Esophagus muscularis mucosa (tissue), 4 donors: ENCODE measurements around the gene MYMX. TPM values are rescaled to one million over a fixed set of nuclear protein-coding genes. Genes with fewer than 3 reads are reported as not detected.
A peak's percentile ranks its signal among the peaks of the same experiment; 100 is the strongest.

Experiments used
- DNase-seq: peaks from one replicate; pipeline ENCODE4 v3.0.0-alpha.2; 2017; ENCODE audit errors: extremely low spot score
- H3K27ac ChIP-seq, 4 donors: fragments of 200-600 bp; sonication (generic); replicated peaks in 1 of 4; 1 replicate in 3 of 4; 2 replicates in 1 of 4; pipeline ENCODE4 v1.5.1; 2016 to 2019; ENCODE audit warnings: mild to moderate bottlenecking in 1 of 4
- H3K27me3 ChIP-seq, 4 donors: fragments of 200-600 bp; sonication (generic); one replicate each; pipeline versions ENCODE4 v1.5.1 to v1.6.0; 2016 to 2019
- H3K36me3 ChIP-seq, 4 donors: fragments of 200-600 bp; sonication (generic); one replicate each; pipeline ENCODE4 v1.5.1; 2016 to 2019
- H3K4me1 ChIP-seq, 4 donors: fragments of 200-600 bp; sonication (generic); one replicate each; pipeline ENCODE4 v1.5.1; 2016 to 2019
- H3K4me3 ChIP-seq, 4 donors: fragments of 200-600 bp; sonication (generic); 1 replicate in 2 of 4; 2 replicates in 2 of 4; pipeline ENCODE4 v1.5.1; 2016 to 2019; ENCODE audit warnings: mild to moderate bottlenecking in 4 of 4, moderate library complexity in 1 of 4
- H3K9me3 ChIP-seq, 4 donors: fragments of 200-600 bp; sonication (generic); 1 replicate in 3 of 4; 2 replicates in 1 of 4; pipeline ENCODE4 v1.5.1; 2016 to 2019
- EP300 ChIP-seq: sonication (generic); formaldehyde crosslinking; IDR thresholded peaks from one replicate; pipeline ENCODE4 v1.6.1; 2017; ENCODE audit warnings: antibody characterized with exemption
- POLR2A ChIP-seq: fragments of 450-650 bp; IDR thresholded peaks from one replicate; pipeline ENCODE4 v1.6.1; 2017; ENCODE audit warnings: antibody characterized with exemption, moderate library complexity, mild to moderate bottlenecking, low read depth
- POLR2AphosphoS5 ChIP-seq, 2 donors: sonication (generic); formaldehyde crosslinking; IDR thresholded peaks; one replicate each; pipeline ENCODE4 v1.6.1; 2017; ENCODE audit warnings: antibody characterized with exemption in 2 of 2
- WGBS: methylation state at CpG from one replicate; pipeline ENCODE4 v1.1.5; 2018; 5-methylcytosine and 5-hydroxymethylcytosine counted together
- intact Hi-C: fragments of 100-400 bp; cut with DNase I; formaldehyde crosslinking; loops from one replicate; pipeline ENCODE4 v1.15.1; 2023
- total RNA-seq, 4 donors: library from RNA; depleted of rRNA; stranded (reverse); fragments of >200 nt; gene quantifications; one replicate each; pipeline versions ENCODE4 v1.1.0 to v1.2.1, GENCODE V29; 2016
- TF ChIP-seq, protein P1 (sequence below), 3 experiments: fragments of 200-600 bp in 2 of 3; fragments of 450-650 bp in 1 of 3; sonication (generic) in 2 of 3; IDR thresholded peaks; one replicate each; pipeline ENCODE4 v1.5.1; 2017 to 2019; ENCODE audit warnings: antibody characterized with exemption in 3 of 3, mild to moderate bottlenecking in 2 of 3, moderate library complexity in 1 of 3

The MYMX gene
- total RNA-seq = not detected

DNA sequence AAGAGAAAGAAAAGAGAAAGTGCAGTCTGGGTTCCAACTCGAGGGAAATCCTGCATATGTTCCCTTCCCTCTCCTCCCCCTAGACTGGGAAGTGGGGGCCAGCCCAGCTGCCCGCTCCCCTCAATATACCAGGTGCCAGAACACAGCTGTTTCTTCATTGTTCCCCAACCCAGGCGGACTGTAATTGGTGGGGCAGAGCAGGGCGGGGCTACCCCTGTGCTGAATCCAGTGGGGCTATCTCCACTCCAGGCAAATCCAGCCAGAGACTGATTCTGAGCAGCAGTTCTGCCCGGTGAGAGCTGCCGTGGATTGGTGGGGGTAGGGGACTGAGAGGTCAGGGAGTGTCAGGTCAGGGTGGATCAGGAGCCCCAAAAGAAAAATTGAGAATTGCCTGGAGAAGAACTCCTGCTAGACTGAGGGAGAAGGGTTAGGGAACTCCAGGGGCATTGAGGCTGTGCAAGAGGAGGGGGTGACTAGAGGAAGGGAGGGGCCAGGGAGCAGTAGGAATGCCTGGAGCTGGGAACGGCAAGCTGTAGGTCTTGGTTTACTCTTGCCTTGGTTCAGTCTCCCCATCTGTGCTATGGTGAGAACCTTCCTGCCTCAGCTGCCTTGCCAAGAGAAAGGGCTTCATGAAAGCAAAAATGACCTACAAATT is at the start of gene MYMX:
Gene MYMX, plus strand, starts transcription at position 250 of the 655 bp plus-strand sequence. CDS start 546 bp downstream, outside the sequence.
- no peak for DNase-seq
- Histone ChIP-seq H3K9me3 (no peaks in the 10 kb centered on the region), H3K4me3 (no peak within 1 kb of the TSS), H3K36me3 (no peaks in the 10 kb centered on the region), H3K27ac (peak within 1 kb of the TSS; percentile 95 to 98 (median 96)), H3K27me3 (no peaks in the 10 kb centered on the region), H3K4me1 (peaks cover 43 to 59% (median 59%) of the 10 kb centered on the region in 4 donors)
- 20% methylated on average over 5 of the region's 7 CpGs for WGBS
- no peak for TF ChIP-seq POLR2AphosphoS5 (IDR thresholded peaks at IDR 0.05)
- TF ChIP-seq, protein P1, sequence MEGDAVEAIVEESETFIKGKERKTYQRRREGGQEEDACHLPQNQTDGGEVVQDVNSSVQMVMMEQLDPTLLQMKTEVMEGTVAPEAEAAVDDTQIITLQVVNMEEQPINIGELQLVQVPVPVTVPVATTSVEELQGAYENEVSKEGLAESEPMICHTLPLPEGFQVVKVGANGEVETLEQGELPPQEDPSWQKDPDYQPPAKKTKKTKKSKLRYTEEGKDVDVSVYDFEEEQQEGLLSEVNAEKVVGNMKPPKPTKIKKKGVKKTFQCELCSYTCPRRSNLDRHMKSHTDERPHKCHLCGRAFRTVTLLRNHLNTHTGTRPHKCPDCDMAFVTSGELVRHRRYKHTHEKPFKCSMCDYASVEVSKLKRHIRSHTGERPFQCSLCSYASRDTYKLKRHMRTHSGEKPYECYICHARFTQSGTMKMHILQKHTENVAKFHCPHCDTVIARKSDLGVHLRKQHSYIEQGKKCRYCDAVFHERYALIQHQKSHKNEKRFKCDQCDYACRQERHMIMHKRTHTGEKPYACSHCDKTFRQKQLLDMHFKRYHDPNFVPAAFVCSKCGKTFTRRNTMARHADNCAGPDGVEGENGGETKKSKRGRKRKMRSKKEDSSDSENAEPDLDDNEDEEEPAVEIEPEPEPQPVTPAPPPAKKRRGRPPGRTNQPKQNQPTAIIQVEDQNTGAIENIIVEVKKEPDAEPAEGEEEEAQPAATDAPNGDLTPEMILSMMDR (IDR thresholded peaks at IDR 0.05) = no peak
- TF ChIP-seq POLR2A = no peak
- TF ChIP-seq EP300 = no peak
- intact Hi-C loops = loop anchor here (5.0 kb wide), 1 partner anchor 40 kb away; no protein-coding TSS in a partner anchor

DNA sequence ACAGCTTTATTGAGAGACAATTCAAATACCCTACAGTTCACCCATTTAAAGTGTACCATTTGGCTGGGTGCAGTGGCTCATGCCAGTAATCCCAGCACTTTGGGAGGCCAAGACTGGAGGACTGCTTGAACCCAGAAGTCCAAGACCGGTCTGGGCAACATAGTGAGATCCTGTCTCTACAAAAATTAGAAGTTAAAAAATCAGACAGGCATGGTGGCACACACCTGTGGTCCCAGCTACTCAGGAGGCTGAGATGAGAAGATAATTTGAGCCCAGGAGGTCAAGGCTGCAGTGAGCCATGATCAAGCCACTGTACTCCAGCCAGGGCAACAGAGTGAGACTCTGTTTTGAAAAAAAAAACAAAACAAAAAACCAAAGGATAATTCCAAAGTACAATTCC is 49.2 kb upstream of the MYMX start:
- no peak for TF ChIP-seq POLR2A
- no peak for TF ChIP-seq POLR2AphosphoS5 (IDR thresholded peaks at IDR 0.05)
- TF ChIP-seq, protein P1 (IDR thresholded peaks at IDR 0.05) = no peak
- TF ChIP-seq EP300 = no peak
- Histone ChIP-seq H3K4me3 (no peak overlapping the region), H3K27me3 (peaks cover 0 to 14% (median 0%) of the 10 kb centered on the region in 4 donors), H3K36me3 (no peaks in the 10 kb centered on the region), H3K27ac (no peak overlapping the region), H3K4me1 (peaks cover 0 to 7% (median 2%) of the 10 kb centered on the region in 4 donors), H3K9me3 (no peaks in the 10 kb centered on the region)
- intact Hi-C loops = no loop called here
- DNase-seq = no peak
- 88% methylated on average over 1 of the region's 1 CpG for WGBS

DNA sequence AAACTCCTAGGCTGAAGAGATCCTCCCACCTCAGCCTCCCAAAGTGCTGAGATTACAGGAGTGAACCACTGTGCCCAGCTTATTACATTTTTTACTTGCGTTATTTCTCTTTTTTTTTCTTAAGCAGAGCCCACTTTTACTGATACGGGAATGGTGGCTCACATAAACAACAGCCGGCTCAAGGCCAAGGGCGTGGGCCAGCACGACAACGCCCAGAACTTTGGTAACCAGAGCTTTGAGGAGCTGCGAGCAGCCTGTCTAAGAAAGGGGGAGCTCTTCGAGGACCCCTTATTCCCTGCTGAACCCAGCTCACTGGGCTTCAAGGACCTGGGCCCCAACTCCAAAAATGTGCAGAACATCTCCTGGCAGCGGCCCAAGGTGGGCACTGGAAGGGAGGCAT is 47.6 kb upstream of the MYMX start:
- 68% methylated on average over 9 of the region's 9 CpGs for WGBS
- intact Hi-C loops = no loop called here
- DNase-seq = no peak

DNA sequence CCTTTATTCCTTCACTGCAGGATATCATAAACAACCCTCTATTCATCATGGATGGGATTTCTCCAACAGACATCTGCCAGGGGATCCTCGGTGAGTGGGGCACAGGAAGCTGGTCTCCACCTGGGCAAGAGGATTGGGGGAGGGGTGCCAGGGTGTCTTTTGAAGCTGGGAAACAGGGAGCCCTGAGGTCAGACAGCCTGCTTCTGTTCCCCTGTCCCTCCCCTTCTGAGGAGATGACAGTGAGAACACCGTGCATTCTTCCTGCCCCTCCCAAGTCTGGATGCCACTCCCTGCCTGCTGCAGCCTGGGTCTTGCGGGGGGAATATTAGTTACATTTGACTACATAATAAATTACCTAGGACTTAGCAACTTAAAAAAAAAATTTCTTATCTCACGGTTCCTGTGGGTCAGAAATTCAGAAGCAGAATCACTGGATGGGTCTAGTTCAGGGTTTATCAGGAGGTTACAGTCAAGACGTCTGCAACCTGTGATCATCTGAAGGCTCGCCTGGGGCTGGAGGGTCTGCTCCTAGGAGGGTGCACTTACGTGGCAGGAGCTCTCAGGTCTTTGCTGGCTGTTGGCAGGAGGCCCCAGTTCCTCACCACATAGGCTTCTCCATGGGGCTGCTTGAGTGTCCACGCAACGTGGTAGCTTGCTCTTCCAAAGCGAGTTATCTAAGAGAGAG is 46.7 kb upstream of the MYMX start:
- intact Hi-C loops = loop anchor here (5.0 kb wide), 2 partner anchors 67 to 167 kb away; no protein-coding TSS in a partner anchor
- 85% methylated on average over 9 of the region's 10 CpGs for whole genome bisulfite sequencing
- Histone ChIP-seq H3K27ac (no peak overlapping the region), H3K4me3 (no peak overlapping the region), H3K36me3 (no peaks in the 10 kb centered on the region), H3K9me3 (no peaks in the 10 kb centered on the region), H3K4me1 (peaks cover 4 to 13% (median 7%) of the 10 kb centered on the region in 4 donors), H3K27me3 (peaks cover 0 to 3% (median 0%) of the 10 kb centered on the region in 4 donors)
- TF ChIP-seq EP300 (no peak), POLR2AphosphoS5 (IDR thresholded peaks at IDR 0.05) (no peak), POLR2A (no peak)
- TF ChIP-seq, protein P1 (IDR thresholded peaks at IDR 0.05) = no peak
- DNase-seq = no peak

More for the DNA sequence above, 47.6 kb upstream of the MYMX start:
- peaks cover 4 to 13% (median 7%) of the 10 kb centered on the region in 4 donors for H3K4me1 ChIP-seq
- TF ChIP-seq POLR2AphosphoS5 (IDR thresholded peaks at IDR 0.05) = no peak
- TF ChIP-seq, protein P1 (IDR thresholded peaks at IDR 0.05) = no peak
- TF ChIP-seq EP300 = no peak
- no peak for TF ChIP-seq POLR2A
- no peaks in the 10 kb centered on the region for H3K36me3 ChIP-seq
- no peak overlapping the region for H3K4me3 ChIP-seq
- no peak overlapping the region for H3K27ac ChIP-seq
- no peaks in the 10 kb centered on the region for H3K9me3 ChIP-seq
- H3K27me3 ChIP-seq = peaks cover 0 to 8% (median 0%) of the 10 kb centered on the region in 4 donors
